Glomerular endothelial cell (primary cell): Measurements from ENCODE around the gene INCA1. TPM values are rescaled to one million over a fixed set of nuclear protein-coding genes. Genes with fewer than 3 reads are reported as not detected.

Experiments used
- DNase-seq: peaks from one replicate; pipeline ENCODE4 v3.0.0-alpha.2; 2011; ENCODE audit warnings: low read depth, low spot score; ENCODE audit errors: extremely low read depth
- total RNA-seq: library from RNA; depleted of rRNA; stranded (reverse); fragments of >200 nt; gene quantifications from 2 replicates; pipeline ENCODE4 v1.2.3, GENCODE V29; 2015

Gene INCA1
- total RNA-seq, 1 donor from 2014 or later: 0.76 TPM

DNA sequence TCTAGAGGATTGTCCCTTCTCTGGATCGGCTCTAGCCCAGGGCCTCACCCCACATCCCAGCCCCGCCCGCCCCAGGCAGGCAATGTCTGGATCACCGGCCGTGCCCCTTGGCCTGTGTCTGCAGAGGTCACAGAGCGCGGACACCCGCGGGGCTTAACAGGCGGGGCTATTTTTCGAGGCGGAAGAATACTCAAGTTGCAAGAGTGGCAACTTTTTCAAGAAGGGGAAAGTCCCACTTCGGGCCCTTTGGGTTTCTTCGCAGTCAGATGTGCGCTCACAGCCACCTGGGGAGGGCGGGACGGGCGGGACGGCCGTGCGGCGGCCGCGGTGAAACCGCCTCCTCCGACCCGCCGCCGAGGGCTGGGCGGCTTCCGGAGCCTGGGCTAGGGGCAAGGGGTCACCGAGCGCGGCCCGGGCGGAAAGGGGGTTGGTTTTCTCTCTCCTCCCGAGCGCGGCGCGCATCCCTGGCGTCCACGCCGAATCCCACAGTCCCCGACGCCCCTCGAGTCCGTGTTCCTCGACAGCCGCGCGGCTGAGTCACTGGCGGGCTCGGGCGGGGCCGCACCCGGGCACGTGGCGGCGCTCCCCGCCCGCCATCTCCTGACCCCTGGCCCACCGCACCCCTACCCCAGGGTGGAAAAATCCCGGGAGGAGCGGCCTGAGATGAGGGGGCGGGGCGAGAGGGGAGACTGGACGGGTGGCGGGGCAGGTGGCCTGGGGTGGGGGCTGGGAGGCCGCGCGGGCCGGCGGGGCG is 47.8 kb downstream of the INCA1 start:
- no peak for DNase-seq

DNA sequence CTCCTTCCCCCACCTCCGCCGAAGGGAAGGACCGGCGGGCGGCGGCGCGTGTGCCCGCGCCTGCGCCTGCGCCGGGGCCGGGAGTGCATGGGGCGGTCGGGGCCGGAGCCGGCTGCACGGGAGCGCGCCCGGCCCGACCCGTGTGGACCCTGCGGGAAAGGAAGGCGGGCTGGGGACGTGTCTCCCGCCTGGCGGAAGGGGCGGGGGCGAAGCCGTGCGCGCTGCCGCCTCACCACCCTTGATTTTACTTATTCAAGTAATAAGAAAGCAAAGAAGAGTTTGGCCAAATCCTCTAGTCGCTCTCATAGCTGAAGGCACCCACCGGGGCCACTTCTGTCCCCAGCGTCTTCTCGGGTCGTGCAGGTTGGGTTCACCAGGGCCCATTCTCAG is 48.4 kb downstream of the INCA1 start:
- DNase-seq: no peak

DNA sequence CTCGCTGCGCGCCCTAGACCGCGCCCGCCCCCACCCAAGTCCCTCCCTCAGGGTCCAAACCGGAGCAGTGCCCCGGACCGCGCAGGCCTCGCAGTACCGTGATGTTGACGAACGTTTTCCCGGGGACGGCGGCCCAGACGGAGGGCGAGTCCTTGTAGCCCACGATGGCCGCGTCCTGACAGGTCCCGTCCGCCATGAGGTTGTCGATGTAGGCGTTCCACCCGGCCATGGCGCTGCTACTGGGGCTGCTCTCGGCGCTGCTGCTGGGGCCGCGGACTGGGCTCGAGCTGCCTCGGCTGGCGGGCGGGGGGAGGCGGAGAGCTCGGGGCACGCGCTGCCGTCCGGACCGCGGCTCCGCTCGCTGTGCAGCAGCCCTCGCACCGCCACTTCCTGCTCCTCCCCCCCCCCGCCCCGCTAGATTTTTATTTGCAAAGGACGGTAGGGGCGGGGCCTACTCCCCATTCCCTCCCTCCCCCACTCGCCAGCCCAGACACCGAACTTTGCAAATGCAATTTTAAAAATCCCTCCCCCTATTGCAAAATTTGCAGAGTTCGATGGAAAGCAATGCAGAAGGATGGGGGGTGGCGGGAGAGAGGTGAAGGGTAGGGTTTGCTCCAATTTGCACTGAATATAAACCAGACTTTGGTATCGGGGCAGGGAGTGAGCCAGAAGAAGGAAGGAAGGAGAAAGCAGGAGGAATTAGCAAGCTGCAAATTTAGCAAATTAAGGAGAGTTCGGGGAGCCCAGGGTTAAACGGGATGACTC is 49.0 kb downstream of the INCA1 start, which contains the start of gene PFN1:
Gene PFN1, minus strand, starts transcription at position 365 of the 765 bp plus-strand sequence. Its CDS starts 136 bp downstream, at position 229.
- no peak for DNase-seq

DNA sequence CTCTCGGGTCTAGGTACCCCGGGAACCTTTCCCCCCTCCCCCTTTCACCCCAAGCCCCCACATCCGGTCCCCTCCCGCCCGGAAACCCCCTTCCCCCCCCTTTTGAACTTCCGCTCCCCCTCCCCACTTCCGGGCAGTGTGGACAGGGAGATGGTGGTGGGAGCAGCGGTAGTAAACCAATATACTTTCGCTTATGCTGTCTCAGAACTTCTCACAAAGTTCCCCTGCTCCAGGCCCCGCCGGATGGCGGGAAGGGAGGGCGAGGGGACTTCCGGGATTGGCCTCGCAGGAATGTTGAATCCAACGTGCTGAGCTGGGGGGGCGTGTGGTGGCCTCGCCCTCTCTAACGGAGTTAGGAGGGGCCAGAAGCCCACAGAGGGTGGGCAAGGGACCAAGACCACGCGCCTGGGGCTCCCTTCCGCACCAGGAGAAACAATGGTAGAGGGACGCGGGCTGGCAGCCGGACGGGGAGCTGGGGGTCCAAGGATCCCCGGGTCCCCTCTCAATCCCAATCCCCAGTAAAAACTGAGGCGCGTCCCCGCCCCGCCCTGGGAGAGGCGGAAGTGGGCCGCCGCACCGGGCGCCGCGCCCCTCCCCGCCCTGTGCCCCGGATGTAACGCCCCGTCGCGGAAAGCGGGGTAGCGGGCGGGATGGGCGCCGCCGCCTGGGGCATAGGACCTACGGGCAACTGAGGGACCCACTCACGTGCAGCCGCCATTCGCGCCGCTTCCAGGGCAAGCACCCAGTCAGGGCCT is 49.7 kb downstream of the INCA1 start:
- no peak for DNase-seq

DNA sequence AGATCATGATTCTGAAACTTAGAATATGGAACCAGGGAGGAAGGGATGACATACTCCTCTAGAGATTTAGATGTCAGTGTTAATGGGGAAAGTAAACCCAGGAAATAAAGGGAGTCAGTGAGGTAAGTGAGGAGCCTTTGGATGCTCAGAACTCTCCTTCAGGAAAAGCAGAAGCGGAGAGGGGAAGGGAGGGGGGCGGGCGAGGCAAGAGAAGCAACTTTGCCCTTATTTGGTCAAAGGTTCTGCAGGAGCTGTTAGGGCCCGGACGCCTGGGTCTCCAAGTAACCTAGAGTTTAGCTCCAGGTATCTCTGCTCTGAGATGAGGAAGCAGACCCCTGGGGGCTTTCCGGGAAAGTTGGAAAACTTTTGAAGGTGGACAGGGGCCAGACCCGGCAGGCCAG is 50.3 kb downstream of the INCA1 start:
- no peak for DNase-seq

DNA sequence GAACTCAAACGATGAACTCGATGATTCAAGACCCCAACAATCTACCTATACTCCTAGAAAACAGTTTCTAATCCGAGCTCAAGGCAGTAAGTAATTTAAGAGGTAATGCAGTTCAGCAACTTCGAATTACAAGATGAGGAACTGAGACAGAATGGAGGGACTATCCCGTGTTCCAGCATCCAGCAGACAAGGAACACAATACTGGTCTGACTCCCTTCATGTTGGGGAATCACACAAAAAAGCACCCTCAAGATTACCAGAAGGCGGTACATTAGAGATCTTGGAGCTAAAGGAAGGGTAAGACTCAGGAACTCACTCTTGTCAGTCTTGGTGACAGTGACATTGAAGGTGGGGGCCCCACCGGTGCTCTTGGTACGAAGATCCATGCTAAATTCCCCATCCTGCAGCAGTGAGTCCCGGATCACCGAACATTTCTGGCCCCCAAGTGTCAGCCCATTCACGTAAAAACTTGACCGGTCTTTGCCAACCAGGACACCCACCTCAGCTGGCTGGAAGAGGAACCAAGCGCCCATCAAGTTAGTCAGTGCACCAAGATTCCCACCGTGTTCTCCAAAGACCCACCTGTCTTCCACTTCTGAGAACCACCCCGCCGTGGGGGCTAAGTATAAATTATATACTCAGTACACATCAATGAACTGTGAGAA is 50.9 kb downstream of the INCA1 start:
- no peak for DNase-seq

DNA sequence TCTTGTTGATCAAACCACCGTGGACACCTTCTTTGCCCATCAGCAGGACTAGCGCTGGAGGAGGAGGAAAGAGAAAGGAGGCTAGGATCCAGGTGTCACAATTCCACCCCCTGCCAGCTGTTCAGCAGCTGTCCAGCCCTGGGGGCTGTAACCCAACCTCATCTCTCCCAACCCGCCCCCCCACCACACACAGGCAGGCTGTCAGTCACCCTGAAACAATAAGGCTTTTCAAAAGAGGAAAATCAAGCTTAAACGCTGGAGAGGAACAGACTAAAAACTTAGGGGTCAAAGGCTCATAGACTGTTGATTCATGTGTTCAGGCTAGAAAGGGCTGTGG is 51.4 kb downstream of the INCA1 start:
- no peak for DNase-seq

DNA sequence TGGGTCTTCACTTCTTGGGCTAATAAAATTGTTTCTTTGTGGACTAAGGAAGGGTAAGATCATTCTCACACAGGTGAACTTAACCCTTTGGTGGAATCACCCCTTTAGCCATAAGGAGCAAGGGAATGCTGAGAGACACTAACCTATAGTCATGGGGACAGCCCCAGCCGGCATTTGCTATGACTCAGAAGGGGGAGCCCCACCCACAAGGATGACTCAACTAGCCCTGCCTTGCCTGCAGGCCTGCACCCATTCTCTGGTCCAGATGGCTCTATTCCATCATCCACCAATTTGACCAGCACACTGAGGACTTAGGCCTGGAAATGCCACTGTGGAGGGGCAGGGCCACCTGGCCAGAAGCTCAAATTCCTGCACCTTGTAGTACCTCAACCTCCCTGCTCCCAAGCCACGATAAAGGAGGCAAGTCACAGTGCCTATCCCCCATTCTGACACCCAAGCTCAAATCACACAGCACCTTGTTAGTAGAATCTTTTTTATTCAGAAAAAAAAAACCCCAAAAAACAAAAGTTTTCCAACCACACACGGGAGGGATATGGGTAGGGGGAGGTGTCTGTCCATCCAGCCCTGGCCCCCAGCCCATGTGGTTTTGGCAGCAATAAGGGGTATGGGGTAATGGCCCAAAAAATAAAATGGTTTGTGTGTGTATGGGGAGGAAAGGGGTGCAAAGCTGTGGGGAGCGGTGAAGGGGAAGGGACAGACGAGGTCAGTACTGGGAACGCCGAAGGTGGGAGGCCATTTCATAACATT is 52.0 kb downstream of the INCA1 start:
- no peak for DNase-seq

DNA sequence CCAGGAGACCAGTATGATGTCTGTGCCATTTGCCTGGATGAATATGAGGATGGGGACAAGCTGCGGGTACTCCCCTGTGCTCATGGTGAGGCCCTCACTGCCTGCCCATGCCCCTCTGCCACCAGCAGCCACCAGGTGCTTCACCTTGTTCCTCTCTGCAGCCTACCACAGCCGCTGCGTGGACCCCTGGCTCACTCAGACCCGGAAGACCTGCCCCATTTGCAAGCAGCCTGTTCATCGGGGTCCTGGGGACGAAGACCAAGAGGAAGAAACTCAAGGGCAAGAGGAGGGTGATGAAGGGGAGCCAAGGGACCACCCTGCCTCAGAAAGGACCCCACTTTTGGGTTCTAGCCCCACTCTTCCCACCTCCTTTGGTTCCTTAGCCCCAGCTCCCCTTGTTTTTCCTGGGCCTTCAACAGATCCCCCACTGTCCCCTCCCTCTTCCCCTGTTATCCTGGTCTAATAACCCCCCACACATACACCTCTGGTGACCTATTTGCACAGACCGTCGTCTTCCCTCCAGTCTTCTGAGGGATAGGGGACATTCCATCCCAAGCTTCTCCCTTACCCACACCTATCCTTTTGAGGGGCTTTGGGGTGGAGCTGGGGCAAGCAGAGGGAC is 52.7 kb downstream of the INCA1 start:
- DNase-seq: no peak

DNA sequence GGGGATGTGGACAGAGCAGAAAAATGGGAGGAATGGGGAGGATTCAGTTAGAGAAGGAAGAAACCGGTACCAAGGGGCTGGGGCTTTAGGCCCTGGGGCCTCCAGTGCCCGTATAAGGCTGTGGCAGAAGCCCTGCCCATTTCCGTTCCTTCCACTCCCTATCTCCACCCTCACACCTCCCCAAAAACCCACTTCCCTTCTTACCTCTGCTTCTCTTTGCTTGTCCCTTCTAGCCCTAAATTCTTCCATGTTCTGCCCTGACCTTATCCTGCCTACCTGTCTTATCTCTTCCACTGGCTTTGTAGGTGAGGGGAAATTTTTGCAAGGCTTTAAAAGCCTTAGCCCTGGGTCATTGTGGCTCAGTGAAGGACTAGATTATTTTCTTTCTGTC is 53.2 kb downstream of the INCA1 start:
- no peak for DNase-seq

DNA sequence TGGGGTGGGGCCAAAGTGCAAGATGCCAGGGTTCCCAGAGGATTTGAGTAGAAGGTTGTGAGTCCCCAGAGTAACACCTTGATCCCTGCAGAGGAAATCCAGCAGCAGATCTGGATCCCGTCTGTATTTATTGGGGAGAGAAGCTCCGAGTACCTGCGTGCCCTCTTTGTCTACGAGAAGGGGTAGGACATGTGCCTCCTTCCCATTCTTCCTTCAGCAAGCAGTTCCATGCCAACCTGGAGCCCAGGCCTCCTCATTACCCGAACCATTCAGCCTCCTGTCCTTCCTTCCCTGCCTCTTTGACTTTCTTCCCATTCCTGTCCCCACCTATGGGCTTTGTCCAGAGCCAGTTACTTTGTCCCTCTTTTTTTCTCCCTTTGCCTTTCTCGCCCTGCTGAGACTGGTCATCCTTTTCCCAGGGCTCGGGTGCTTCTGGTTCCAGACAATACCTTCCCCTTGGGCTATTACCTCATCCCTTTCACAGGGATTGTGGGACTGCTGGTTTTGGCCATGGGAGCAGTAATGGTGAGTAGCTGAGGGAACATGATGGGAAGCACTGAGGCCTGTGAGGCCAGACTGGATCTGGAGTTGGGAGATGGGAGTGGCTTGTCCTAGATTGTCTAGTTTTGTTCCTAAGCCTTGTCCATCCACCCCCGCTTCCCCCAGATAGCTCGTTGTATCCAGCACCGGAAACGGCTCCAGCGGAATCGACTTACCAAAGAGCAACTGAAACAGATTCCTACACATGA is 54.4 kb downstream of the INCA1 start:
- no peak for DNase-seq

DNA sequence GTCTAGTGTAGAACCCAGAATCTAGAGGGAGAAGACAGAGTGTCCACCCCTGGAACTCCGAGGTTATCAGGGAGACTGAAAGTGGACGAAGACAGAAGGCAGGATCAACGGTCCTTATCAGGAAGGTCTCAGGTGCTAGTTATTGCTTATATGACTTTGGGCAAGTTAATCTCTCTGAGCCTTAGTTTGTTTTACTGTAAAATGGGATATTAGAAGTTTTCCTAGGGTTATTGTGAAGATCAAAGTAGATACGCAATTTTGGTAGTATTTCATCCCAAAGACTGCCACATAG is 56.1 kb downstream of the INCA1 start:
- no peak for DNase-seq

DNA sequence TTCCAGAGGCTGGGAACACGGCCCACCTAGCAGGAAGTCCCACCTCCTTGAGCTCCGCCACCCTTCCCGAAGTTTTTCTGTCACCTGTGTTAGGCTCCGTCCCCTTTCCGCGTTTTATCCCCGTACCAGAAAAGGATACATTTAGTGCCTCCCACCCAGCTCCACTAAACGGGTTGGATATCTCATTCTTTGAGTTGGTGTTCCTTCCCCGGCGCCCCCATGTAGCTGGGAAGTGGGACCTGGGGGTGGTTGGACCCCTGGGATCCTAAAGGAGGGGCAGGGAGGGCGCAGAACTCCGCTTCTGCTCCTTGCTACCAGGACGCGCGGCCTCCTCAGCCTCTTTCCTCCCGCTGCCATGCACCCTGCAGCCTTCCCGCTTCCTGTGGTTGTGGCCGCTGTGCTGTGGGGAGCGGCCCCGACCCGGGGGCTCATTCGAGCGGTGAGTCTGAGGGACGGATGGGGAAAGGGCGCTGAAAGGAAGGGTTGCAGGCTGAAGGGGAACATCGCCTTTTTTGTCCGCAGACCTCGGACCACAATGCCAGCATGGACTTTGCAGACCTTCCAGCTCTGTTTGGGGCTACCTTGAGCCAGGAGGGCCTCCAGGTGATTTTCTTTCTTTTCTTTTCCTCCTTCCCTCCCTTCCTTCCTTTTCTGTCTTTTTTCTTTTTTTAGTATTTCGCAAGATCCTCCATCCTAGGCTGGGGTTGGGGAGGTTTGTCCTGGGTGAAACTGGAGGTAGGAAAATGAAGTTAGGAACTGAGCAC is 56.6 kb downstream of the INCA1 start:
- DNase-seq: no peak

DNA sequence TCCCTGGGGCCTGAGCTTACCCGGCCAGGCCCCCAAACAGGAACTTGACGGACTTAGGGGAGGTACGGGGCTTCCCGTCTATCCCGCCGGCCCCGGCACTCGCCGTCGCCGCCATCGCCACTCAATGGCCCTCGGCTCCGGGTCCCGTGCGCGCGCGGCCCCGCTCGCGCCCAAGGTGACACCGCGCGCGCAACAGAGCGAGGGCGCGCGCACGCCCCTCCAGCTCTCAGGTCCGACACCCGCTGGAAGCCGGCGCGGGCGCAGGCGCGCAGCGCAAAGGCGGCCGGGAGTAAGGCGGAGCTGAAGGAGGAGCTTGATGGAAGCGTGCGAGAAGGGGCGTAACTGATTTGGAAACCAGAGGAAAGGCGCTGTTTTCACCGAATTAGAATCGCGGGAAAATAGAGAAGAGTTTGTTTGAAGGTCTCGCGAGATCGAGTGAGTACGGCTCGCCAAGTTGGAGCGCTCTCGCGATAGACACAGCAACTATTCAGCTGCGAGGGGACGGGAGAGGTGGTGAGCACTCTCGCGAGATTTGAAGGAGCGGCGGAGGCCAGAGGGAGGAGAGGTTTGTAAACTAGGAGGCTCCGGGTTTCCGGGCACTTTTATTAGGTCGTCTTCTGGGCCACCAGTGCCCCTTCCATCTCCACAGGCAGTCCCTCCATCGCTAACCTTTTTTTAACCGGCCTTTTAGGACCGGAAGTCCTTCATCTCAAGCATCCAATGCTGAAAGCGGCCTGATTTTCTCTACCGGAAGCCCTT is 57.3 kb downstream of the INCA1 start, which contains the start of the genes RNF167 and SLC25A11:
Gene RNF167, plus strand, starts transcription at position 473 of the 759 bp plus-strand sequence. CDS start 642 bp downstream, outside the sequence.
Gene SLC25A11, minus strand, starts transcription at position 251 of the 759 bp plus-strand sequence. Its CDS starts 136 bp downstream, at position 115.
- peak; percentile 100 for DNase-seq

DNA sequence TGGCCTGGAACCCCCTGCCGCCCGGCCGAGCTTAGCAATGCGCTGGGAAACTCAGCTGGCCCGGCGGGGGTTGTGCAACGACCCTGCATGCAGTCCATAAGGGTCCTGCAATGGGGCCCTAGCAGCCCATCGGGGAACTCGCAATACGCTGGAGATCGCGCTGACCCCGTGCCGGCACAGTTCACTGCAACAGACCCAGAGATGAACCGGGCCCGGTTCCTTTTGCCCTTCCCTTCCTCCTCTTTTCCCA is 57.9 kb downstream of the INCA1 start:
- DNase-seq: no peak

DNA sequence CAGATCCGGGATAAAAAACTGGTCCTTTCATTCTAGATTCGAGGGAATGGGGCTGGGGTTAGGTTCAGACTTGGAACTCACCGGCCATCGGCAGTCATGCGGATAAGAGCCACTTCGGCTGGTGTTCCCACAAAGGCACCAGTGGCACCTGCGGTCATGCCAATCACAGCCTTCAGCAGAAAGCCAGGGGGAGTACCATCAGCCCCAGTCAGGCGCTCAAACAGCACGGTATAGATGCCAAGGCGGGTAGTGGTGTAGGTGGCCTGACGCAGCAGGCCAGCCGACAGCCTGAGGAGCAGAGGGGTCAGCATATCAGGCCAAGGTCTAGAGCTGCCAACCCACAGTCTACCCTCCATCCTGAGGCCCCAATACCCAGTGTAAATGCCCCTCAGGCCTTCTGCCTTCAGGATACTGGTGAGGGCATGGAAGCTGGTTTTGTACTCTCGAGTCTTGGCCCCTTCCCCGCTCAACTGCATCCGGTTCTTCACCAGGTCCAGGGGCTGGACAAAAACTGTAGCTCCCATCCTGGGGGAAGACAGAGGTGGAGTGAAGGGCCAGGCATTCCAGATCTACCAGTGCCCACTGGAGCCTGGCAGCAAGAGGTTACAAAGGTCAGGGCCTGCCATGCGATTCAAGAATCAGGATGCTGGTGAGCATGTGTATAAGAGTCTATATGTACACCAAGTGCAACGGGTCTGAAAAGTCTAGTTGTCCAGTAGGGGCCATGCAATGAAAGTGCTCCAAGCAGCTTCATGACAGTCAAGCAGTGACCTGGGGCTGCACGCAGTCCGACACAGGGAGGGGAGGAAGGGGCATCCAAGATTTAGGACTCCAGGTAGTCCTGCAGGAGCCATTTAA is 58.4 kb downstream of the INCA1 start:
- DNase-seq: no peak
